ENCODE data around the gene SLX4IP.

SLX4IP gene

GRCh38 chr20:10663756-10664155 is 228.7 kb downstream of the SLX4IP start:
- DNase-seq (ENCODE audit: low read depth in 2 of 2), result no peak

DNA sequence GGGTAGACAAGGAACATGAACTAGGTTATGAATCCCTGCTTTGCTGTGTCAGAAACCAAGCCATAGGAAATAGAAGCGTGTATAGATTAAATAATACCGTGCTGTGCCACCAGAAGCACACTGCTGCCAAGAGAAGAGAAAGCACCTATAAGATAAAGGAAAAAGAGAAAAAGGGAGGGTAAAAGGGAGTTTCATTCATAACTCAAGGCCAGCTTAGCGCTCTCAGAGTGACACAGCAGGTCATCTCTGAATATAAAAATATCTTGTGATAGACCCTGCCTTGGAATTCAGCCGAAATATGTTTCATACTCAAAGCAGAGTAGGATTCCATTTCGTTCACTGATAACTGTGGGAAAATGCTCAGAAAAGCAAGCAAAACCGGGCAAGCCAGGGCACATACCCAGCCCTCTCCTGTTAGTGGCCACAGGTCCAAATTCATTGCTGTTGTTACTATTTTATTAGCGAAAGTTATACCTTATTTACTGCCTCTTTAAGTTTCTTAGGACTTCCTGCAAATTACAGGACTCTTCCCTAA is 230.0 kb downstream of the SLX4IP start:
- DNase-seq (ENCODE audit: low read depth in 2 of 2), result no peak

GRCh38 chr20:10665791-10666190 is 230.7 kb downstream of the SLX4IP start:
- DNase-seq (ENCODE audit: low read depth in 2 of 2), result no peak

DNA sequence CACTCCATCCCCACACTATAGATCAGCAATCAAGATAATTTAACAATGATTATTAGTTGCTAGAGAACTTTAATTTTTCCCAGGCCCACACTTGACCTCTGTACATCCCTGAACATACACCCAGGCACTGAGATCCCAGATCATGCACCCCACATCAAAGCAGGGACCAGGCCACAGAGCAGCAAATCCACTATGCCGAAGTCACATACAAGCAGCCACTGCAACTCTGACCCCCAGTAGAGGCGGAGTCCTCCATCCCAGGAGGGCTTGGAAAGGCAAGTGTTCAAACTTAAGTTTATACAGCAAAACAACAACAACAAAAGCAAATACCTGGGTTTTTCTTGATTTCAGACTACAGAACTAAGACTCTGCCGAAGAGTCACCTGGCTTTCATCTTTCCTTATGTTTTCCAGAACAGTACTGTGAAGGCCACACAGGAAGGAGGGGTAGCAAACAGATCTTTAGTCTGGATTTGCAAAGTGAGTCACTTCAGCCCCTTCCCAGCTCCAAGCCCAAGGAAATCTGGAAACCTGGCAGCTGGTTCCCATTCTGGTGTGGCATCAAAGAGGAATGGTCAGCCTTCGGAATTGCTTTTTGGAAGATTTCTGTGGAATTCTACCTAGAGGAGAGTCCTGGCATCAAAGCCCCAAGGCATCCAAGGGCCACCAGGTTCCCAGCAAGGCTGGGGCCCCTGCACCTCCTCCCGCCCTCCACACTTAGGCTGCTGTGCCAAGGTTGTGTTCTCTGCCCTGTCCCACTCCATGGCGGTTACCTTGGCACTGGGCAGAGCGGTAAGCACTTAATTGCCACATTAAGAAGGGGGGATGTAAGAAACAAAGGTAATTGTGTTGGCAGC is 231.3 kb downstream of the SLX4IP start:
- DNase-seq (ENCODE audit: low read depth in 2 of 2), result no peak

- no peak for DNase-seq (ENCODE audit: low read depth in 2 of 2)
Observed at GRCh38 chr20:10667077-10667401, 231.9 kb downstream of the SLX4IP start.

- no peak for DNase-seq (ENCODE audit: low read depth in 2 of 2)
Observed at GRCh38 chr20:10667560-10668167, 232.6 kb downstream of the SLX4IP start.

- no peak for DNase-seq (ENCODE audit: low read depth in 2 of 2)
Observed at GRCh38 chr20:10668677-10669368, 233.7 kb downstream of the SLX4IP start.

DNA sequence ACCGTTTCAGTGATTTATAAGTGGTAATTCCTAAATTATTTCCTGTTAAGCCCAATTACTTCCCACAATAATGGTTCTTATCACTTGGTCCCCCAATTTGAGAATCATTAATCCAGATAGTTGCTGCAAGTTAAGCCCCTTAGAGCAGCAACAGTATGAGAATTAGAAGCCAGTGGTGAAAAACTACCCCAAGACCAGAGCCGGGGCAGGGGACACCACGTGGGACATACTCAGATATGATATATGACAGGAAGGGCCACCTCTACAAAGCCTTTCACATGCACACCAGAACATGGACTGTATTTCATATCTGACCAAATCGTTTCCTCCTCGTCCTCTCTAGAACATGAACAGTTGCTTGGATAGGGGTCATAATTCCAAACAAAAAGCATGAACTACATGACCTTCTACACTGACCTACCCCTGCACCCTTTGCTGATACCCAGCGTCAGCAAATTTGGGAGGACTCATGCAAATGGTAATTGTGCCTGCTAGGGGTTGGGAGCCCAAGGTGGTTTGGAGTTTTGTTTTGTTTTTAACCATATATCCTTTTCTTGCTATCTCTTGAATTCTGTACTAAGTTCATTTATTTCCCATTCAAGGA is 234.8 kb downstream of the SLX4IP start:
- DNase-seq (ENCODE audit: low read depth in 2 of 2), result no peak

DNA sequence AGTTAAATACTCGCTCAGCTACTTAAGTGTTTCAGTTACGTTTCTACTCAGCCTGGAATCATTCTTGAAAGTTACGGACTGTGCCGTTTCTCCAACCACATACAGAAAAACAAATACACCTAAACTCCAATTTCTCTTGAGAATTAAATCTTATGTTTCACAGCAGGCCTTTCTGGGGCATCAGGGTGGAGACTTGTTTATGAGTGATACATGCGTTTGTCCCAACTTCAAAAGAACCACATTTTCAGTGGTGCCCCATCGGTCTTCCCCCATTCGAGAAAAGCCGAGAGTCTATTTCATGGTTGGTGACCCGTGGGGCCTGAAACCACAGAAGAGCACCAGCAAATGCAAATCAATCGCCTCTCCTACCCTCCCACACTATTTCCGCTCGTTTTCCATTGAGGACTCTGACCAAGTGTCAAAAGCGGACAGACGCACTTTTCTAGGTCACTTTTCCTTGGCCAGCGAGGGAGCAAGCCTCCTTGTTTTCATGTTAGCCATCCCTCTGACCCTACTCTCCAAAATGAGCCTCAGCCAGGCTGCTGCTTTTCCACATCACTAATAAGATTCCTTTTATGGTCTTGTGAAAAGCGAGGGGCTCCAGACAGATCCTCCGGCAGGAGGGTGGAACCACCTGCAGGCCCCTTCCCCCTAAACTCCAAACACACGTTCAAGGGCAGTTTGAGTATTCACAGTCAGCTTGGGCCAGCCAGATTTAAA is 235.6 kb downstream of the SLX4IP start:
- DNase-seq (ENCODE audit: low read depth in 2 of 2), result no peak

DNA sequence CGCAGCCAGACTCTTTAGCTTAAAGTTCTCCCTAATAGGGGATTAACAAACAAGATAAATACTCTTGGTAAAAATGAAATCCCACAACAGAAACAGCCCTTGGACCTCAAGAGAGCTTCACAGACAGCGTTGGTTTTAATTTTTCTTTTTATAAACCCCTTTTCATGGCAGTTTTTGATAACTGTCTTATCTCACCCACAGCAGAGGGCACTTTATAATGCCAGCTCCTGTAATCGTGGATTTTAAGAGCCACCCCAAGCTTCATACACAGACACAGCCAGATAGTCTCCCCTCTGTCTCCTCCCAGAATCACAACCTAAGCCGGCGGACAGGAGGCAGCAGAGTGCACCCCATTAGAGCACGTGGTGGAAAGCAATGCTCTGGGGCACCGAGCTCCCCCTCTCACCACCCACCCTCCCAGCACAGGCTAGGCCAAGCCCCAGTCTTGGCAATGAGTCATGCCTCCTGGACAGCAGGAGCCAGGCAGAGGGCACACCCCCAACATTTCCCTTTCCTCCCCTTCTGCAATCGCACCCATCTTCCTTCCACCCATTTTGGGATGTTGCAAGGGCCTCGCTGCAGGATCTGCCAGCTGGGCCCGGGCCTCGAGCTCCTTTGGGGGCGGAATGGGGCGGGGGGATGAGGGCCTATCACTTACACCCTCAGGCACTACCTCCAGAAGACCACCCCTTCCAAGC is 236.3 kb downstream of the SLX4IP start:
- no peak for DNase-seq (ENCODE audit: low read depth in 2 of 2)

GRCh38 chr20:10671919-10672623 is 237.0 kb downstream of the SLX4IP start:
- DNase-seq (ENCODE audit: low read depth in 2 of 2), result no peak

GRCh38 chr20:10672624-10673127 is 237.6 kb downstream of the SLX4IP start:
- no peak for DNase-seq (ENCODE audit: low read depth in 2 of 2)

DNA sequence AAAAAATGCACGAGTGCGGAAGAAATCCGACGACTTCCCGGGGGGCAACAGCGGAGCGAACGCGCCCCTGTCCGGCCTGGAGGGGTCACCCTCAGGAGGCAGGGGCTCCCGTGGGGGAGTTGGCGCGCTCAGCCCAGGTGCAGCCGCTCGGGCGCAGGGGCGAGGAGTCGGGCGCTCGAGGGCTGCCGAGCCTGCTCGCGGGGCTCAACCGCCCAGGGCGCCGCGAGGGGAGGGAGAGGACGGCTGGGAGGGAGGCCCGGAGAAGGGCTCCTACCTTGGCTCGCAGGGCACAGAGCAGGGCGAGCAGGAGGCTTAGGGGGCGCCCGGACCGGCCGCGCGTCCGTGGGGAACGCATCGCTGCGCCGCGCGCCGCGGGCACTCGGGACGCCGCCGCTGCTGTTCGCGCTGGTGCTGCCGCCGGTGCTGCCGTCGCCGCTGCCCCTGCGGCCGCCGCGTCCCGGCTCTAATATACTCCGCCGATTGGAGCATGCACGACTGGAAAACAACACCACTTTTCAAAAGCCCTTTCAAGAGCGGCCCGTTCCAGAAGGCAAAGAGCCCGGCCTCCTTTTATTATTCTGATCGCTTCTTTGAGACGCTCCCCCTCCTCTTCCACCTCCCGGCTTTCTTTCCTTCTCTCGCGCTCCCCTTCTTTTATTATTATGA is 238.2 kb downstream of the SLX4IP start:
- no peak for DNase-seq (ENCODE audit: low read depth in 2 of 2)

DNA sequence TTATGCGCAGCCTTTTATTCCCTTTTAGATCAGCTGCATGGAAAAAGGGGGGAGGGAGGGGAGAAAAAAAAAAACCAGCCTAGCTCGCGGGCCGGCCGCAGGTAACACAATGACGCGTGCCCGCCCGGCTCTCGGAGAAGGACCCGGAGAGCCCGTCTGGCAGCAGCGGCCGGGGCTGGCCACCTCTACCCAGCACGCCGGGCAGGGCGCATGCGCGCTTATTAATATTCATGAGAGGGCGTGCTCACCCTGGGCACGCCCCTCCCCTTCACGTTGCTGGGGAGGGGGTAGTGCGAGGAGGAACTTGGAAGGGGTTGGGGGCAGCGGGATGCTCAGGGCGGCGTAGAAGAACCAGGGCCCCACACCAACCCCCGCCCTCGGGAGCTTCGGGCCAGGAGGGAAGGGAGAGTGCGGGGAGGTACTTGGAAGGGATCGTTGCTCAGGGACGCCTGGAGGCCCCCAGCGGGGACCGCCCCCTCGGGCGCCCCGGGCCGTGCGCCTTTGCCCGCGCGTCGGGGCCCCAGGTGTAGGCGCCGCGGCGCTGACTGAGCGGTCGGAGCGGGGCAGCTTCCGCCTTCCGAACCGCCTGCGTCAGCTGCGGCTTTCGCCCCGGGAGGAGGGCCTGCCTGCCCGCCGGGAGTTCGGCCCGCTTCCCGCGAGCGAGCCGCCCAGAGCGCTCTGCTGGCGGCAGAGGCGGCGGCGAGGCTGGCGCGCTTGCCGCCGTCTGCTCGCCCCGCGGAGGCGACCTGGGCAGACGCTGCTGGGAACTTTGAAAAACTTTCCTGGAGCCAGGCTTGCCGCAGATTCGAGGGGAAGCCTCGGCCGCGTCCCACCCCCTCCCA is 239.0 kb downstream of the SLX4IP start, which contains the start of gene JAG1:
TSS of gene JAG1 (minus strand) at position 158 of the 842 bp plus-strand sequence. CDS start 469 bp downstream, outside the sequence.
- DNase-seq (ENCODE audit: low read depth in 2 of 2), result peak in 1 of 2 donors; percentile 19

- no peak for DNase-seq (ENCODE audit: low read depth in 2 of 2)
Observed at GRCh38 chr20:10674684-10675449, 239.8 kb downstream of the SLX4IP start.

DNA sequence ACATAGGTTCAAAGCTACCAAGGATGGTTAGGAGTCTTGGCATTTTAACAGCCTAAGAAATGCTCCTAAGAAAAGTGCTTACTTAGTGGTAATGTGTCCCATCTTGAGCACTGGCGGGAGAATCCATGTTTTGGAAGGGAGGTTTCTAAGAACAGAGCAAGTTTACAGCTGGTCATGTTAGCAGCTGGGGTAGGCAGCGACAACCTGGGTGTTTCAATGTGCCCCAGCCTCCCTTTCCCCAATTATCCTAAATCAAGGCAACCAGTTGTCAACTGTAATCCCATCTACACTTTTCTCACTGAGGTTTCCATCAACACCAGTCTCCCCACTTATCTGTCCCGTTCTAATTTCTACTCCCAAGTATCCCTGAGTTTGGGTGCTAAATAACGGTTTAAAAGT is 240.3 kb downstream of the SLX4IP start:
- DNase-seq (ENCODE audit: low read depth in 2 of 2), result no peak

GRCh38 chr20:10676518-10676917 is 241.4 kb downstream of the SLX4IP start:
- DNase-seq (ENCODE audit: low read depth in 2 of 2), result no peak

All from stimulated activated CD8-positive, alpha-beta memory T cell treated with anti-CD3 and anti-CD28 coated beads, Interleukin-2, amount 100 ng/mL, for 1 hour (primary cell).